Naive thymus-derived CD8-positive, alpha-beta T cell (primary cell): ENCODE results near the gene RDH5. TPM values are rescaled to one million over a fixed set of nuclear protein-coding genes. Genes with fewer than 3 reads are reported as not detected.
A peak's percentile ranks its signal among the peaks of the same experiment; 100 is the strongest.

ENCODE experiments used
- ATAC-seq, 2 donors: fragments of 150-1000 bp; cut with Tn5 transposase in 1 of 2; sonication (Bioruptor Pico), chemical (Tn5 transposase) in 1 of 2; 1 replicate in 1 of 2; 2 replicates in 1 of 2; pipeline ENCODE4 v1.10.0; 2021; ENCODE audit warnings: mild to moderate bottlenecking in 2 of 2, moderate library complexity in 2 of 2
- POLR2A ChIA-PET: fragments of 350-600 bp; sonication (Branson Sonifier 250); formaldehyde crosslinking; loops from one replicate; lab custom pipeline; 2021; ENCODE audit warnings: antibody characterized with exemption; lab: Charles Lee
- DNase-seq, 10 donors: peaks; one replicate each; pipeline versions ENCODE4 v3.0.0 to v3.0.0-alpha.2; 2020 to 2022
- H3K27ac Mint-ChIP-seq, 10 donors: one replicate each; pipeline ENCODE4 v1.8.0; 2020 to 2022; ENCODE audit warnings: mild to moderate bottlenecking in 10 of 10, mixed read lengths in 10 of 10, moderate library complexity in 4 of 10, inconsistent platforms in 1 of 10
- H3K27me3 Mint-ChIP-seq, 5 donors: one replicate each; pipeline ENCODE4 v1.8.0; 2021 to 2022; ENCODE audit warnings: mixed read lengths in 5 of 5
- H3K36me3 Mint-ChIP-seq, 3 donors: one replicate each; pipeline ENCODE4 v1.8.0; 2020 to 2022; ENCODE audit warnings: mixed read lengths in 3 of 3, mild to moderate bottlenecking in 2 of 3, inconsistent platforms in 1 of 3
- H3K4me1 Mint-ChIP-seq, 4 donors: one replicate each; pipeline ENCODE4 v1.8.0; 2021 to 2022; ENCODE audit warnings: mixed read lengths in 4 of 4
- H3K4me3 Mint-ChIP-seq, 10 donors: one replicate each; pipeline ENCODE4 v1.8.0; 2020 to 2022; ENCODE audit warnings: mild to moderate bottlenecking in 10 of 10, mixed read lengths in 10 of 10, moderate library complexity in 6 of 10, inconsistent platforms in 1 of 10
- H3K9me3 Mint-ChIP-seq, 9 donors: one replicate each; pipeline ENCODE4 v1.8.0; 2020 to 2022; ENCODE audit warnings: mixed read lengths in 9 of 9, mild to moderate bottlenecking in 3 of 9, inconsistent platforms in 1 of 9, moderate library complexity in 1 of 9
- polyA plus RNA-seq, 3 donors: library from polyadenylated mRNA; unstranded; fragments of 300-500 nt; fragmentation: Illumina TruSeq; gene quantifications; one replicate each; pipeline ENCODE4 v1.2.3, GENCODE V29; 2021
- total RNA-seq, 8 experiments: library from RNA in 2 of 8; stranded (reverse) in 2 of 8; gene quantifications; one replicate each; pipeline ENCODE4 v1.2.3 and lab custom pipeline; 2021 to 2026

The RDH5 gene
- total and polyA plus RNA-seq, 5 experiments from 2014 or later = 1.0 to 30.4 (median 15.1) TPM; not detected in 1

DNA sequence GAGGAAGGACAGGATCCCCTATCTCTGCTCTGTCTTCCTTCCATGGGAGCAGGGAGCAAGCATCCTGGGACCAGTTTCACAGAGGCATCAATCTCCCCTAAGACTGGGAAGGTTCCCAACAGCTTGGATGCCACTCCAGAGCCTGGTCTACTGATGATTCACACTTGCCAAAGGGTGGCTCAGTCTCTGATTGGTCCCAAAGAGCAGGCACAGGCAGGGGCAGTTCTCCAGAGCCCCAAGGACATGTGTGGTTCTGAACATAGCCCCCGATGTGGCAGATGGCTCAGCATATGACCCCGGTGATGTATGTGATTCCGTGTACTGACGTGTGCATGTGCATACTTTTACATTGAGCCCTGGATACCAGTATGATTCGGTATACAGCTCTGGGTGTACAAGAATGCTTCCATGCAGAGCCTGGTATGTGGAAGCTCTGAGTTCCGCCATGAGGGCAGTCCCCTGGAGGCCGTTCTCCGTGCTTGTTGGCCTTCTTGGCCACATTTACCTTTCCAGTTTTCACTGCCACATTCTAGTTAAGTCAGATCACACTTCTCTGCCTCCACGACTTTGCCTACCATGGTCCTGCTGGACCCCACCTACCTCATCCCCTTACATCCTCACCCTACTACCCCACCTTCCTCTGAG, 33.7 kb upstream of the RDH5 start:
- peaks cover 0 to 10% (median 2%) of the 10 kb centered on the region in 5 donors for H3K27me3 Mint-ChIP-seq
- peak overlapping the region in 3 of 10 donors; percentile 52 to 81 (median 66) for H3K27ac Mint-ChIP-seq
- peak overlapping the region in 1 of 10 donors; percentile 62 for H3K4me3 Mint-ChIP-seq
- DNase-seq = no peak
- ATAC-seq = no peak
- no peaks in the 10 kb centered on the region for H3K9me3 Mint-ChIP-seq
- POLR2A ChIA-PET = no interaction called here
- H3K36me3 Mint-ChIP-seq = no peaks in the 10 kb centered on the region
- peaks cover 15 to 32% (median 21%) of the 10 kb centered on the region in 4 donors for H3K4me1 Mint-ChIP-seq

DNA sequence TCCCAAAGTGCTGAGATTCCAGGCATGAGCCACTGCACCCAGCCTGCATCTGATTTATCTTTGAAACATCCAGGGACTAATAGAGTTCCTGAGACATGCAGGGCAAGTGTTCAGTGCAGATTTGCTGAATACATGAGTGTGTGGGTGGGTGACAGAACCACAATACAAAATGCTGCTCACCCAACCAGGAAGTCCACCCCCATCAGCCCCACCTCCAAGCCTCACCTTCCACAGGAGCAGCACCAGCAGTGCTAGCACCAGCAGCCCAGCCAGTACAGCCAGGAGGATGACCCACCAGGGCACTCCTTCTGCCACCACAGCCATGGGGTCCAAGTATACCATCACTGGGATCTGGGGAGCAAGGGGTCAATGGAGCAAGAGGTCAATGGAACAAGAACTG, 32.4 kb upstream of the RDH5 start:
- Mint-ChIP-seq H3K9me3 (no peaks in the 10 kb centered on the region), H3K4me1 (peaks cover 13 to 21% (median 16%) of the 10 kb centered on the region in 4 donors), H3K27ac (peak overlapping the region in 5 of 10 donors; percentile 19 to 57 (median 45)), H3K27me3 (peaks cover 0 to 6% (median 0%) of the 10 kb centered on the region in 5 donors), H3K4me3 (peak overlapping the region in 3 of 10 donors; percentile 23 to 58 (median 50)), H3K36me3 (no peaks in the 10 kb centered on the region)
- POLR2A ChIA-PET = no interaction called here
- DNase-seq (peak in 1 of 10 donors; percentile 13), ATAC-seq (peak in 1 of 2 donors; percentile 72)

DNA sequence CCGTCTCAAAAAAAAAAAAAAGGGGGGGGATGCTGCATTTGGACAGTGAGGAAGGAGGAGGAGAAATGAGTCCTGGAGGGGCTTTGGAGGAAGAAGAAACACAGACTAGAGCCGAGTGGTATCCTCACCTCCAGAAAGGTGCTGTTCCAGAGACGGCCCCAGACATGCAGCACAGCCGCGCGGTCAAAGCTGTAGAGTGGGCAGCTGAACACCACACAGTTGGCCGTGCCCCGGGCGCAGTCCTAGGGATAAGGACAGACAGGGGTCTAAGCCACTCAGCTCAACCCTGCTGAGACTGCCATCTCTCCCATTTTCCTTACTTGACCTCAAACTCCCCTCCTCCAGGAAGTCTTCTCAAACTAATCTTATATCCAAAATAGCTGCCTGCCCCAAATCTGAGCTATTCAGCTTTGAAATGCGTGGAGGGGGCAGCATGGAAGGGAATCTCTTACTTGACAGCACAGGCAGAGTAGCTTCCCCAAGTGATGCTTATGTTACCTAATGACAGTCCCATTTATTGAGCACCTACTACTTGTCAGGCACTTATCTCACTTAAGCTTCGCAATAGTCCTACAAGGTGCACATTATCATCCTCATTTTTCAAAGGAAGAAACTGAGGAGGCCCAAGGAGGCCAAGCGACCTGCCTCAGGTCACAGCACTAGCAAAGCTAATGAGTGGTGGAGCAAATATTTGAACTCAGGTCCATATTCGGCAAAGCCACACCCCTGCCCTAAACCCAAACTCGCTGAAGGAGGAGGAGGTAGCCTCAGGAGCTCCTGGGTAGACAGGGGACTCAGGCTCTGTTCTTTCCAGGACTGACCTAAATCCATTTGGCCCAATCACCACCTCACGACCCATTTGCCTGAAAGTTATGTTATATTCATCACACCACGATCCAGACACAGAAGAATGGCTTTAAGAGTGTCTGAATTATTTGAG, 31.2 kb upstream of the RDH5 start:
- Mint-ChIP-seq H3K27ac (peak overlapping the region in 1 of 10 donors; percentile 57), H3K36me3 (no peaks in the 10 kb centered on the region), H3K9me3 (no peaks in the 10 kb centered on the region), H3K27me3 (peaks cover 0 to 4% (median 0%) of the 10 kb centered on the region in 5 donors), H3K4me3 (no peak overlapping the region), H3K4me1 (peaks cover 10 to 17% (median 15%) of the 10 kb centered on the region in 4 donors)
- POLR2A ChIA-PET = interaction anchor here (0.7 kb wide), 1 partner anchor 26 kb away, joined by 3 read pairs; no protein-coding TSS in a partner anchor
- no peak for ATAC-seq
- DNase-seq = no peak

DNA sequence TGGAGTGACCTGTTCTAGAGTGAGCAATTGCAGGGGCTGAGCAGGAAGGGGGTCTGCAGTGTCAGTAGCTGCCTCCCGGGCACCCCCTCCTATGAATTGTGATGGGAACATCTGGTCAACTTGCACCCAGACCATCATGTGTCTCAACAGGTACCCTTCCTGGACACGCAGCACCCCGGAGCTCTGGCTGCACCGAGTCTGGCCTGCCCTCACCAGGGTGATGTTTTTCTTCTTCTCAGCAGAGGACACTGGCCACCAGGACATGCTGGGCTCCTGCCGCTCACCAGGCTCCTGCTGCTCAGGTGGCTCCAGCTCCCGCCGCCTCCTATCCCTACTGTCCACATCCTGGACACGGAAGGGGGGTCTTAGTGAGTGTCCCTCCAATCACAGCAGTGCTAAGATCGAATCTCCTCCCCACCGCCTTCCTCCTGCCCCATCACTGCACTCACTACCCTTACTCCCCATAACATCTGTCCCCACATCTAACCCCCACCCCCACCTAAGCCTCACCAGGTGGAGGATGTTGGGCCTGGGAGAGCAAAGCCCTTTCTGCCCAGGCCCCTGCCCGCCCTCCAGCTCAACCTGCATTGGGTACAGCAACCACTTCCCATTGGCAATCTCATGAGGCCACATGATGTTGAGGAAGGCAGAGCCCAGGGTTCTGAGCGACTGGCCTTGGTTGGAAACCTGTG, 27.4 kb upstream of the RDH5 start:
- no peaks in the 10 kb centered on the region for H3K27me3 Mint-ChIP-seq
- peaks cover 3 to 6% (median 5%) of the 10 kb centered on the region in 4 donors for H3K4me1 Mint-ChIP-seq
- no peak overlapping the region for H3K4me3 Mint-ChIP-seq
- ATAC-seq = no peak
- no peak overlapping the region for H3K27ac Mint-ChIP-seq
- no peaks in the 10 kb centered on the region for H3K36me3 Mint-ChIP-seq
- H3K9me3 Mint-ChIP-seq = no peaks in the 10 kb centered on the region
- POLR2A ChIA-PET = no interaction called here
- DNase-seq = no peak

DNA sequence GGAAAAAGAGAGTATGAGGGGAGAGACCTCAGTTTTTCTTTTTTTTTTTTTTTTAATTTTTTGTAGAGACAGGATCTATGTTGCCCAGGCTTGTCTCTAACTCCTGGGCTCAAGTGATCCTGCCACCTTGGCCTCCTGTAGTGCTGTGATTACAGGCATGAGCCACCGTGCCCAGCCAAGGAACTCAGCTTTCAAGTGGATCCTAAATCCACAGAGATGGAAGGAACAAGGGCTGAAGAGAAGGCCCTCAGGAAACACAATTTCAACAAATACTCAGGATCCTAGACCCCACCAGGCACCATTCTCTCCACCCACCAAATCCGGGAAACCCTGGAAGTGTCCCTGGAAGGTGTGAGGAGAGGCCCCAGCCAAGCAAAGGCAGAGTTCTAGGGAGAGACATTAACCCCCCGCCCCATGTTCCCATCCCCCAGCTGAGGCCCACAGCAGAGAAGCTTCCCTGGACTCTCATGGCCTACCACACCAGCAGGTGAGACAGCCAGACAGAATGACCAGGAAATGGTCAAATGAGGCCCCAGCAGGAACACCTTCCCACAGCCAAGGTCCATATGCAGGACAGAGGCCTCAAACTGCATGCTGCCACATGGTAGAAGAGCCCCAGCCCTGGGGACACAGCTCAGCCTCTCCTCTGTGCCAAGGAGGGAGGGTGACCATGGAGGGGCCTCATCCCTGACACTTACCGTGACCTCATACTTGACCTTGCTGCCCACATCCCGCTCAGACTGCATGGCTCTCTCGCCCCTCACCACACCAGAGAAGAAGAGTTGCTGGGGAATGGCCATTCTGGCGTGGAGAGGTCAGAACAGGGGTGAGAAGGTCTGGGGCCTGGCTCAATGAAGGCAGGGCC, 26.6 kb upstream of the RDH5 start:
- no peaks in the 10 kb centered on the region for H3K27me3 Mint-ChIP-seq
- H3K4me1 Mint-ChIP-seq = peaks cover 0 to 3% (median 2%) of the 10 kb centered on the region in 4 donors
- no peak overlapping the region for H3K4me3 Mint-ChIP-seq
- DNase-seq = no peak
- no peaks in the 10 kb centered on the region for H3K36me3 Mint-ChIP-seq
- H3K27ac Mint-ChIP-seq = no peak overlapping the region
- H3K9me3 Mint-ChIP-seq = no peaks in the 10 kb centered on the region
- POLR2A ChIA-PET = interaction anchor here (0.6 kb wide), 1 partner anchor 59 kb away, joined by 7 read pairs; no protein-coding TSS in a partner anchor
- no peak for ATAC-seq

DNA sequence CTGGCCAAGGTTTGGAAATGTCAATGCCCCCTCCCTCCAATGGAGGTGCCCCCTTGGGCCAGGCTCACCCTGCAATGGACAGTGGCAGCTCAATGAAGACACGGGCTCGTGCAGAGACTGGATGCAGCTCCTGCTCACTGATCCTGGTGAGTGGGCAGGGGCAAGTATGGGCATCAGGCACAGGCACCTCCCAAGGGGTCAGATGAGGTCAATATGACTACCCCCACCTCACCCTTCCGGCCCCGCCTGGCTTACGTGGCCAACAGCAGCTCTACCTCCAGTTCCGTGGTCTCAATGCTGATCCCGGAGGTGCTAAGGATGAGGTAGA, 26.0 kb upstream of the RDH5 start:
- peaks cover 0 to 3% (median 1%) of the 10 kb centered on the region in 4 donors for H3K4me1 Mint-ChIP-seq
- no peaks in the 10 kb centered on the region for H3K27me3 Mint-ChIP-seq
- H3K4me3 Mint-ChIP-seq = no peak overlapping the region
- ATAC-seq = no peak
- H3K9me3 Mint-ChIP-seq = no peaks in the 10 kb centered on the region
- no peak for DNase-seq
- H3K36me3 Mint-ChIP-seq = no peaks in the 10 kb centered on the region
- no peak overlapping the region for H3K27ac Mint-ChIP-seq
- POLR2A ChIA-PET = no interaction called here

DNA sequence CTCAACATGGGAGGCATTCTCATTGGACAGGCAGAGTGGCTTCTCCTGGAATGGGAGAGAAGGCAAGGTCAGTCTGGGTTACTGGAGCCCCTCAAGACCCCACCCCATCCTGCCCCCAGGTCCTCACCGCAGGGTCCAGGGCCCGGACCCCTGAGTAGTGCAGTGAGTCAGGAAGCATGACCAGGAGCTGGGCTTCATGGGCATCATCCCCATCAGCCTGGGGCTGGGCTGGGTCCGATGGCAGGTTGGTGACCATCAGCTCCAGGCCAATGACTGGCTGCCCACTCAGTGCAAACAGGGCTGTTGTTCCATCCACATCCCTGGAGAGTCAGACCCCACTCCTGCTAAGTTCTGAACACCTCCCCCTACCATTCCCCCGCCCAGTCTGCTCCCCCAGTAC, 25.5 kb upstream of the RDH5 start:
- POLR2A ChIA-PET = no interaction called here
- Mint-ChIP-seq H3K27me3 (no peaks in the 10 kb centered on the region), H3K4me1 (peaks cover 0 to 2% (median under 1%) of the 10 kb centered on the region in 4 donors), H3K36me3 (no peaks in the 10 kb centered on the region), H3K9me3 (no peaks in the 10 kb centered on the region), H3K4me3 (no peak overlapping the region), H3K27ac (no peak overlapping the region)
- no peak for DNase-seq
- ATAC-seq = no peak

DNA sequence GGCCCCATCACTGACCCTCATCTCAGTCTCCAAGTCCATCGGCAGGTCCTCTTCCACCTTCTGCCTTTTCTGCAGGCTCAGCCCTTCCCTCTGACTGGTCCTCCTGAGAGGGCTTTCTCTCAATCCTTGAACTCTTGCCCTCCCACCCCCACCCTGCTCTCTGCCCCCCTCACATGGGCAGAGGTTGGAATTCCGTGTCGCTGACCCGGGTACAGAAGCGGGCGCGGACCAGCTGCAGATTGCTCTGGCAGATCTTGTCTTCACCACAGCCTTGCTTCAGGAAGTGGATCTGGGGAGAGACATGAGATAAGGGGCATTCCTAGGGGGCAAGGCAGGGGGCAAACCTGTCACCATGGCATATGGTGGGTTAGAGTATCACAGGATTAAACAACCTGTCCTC, 24.8 kb upstream of the RDH5 start:
- H3K4me3 Mint-ChIP-seq = no peak overlapping the region
- H3K36me3 Mint-ChIP-seq = no peaks in the 10 kb centered on the region
- H3K27ac Mint-ChIP-seq = no peak overlapping the region
- no peaks in the 10 kb centered on the region for H3K27me3 Mint-ChIP-seq
- ATAC-seq (no peak), DNase-seq (peak in 1 of 10 donors; percentile 41)
- POLR2A ChIA-PET = no interaction called here
- H3K9me3 Mint-ChIP-seq = no peaks in the 10 kb centered on the region
- H3K4me1 Mint-ChIP-seq = peaks cover 0 to 2% (median under 1%) of the 10 kb centered on the region in 4 donors

DNA sequence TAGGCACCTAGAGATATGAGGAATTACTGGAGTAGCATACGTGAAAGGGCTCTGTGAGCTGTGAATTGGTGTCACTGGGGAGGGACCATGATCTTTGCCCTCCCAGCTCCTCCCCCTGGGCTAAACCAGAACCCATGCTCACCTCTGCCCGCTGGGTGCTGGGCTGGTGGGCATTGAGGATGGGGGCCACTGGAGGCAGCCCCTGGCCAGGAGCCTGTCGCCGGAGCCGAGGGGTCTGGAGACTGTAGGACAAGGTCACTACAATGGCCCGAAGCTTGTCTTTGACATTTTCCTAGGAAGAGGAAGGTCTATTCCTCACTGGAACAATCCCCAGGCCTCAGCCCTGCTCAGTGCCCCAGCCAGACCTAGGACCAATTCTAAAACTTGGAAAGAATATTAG, 24.1 kb upstream of the RDH5 start:
- no peaks in the 10 kb centered on the region for H3K9me3 Mint-ChIP-seq
- ATAC-seq (no peak), DNase-seq (peak in 1 of 10 donors; percentile 32)
- POLR2A ChIA-PET = no interaction called here
- H3K4me3 Mint-ChIP-seq = no peak overlapping the region
- H3K36me3 Mint-ChIP-seq = no peaks in the 10 kb centered on the region
- peak overlapping the region in 1 of 10 donors; percentile 21 for H3K27ac Mint-ChIP-seq
- H3K4me1 Mint-ChIP-seq = peaks cover 0 to 2% (median under 1%) of the 10 kb centered on the region in 4 donors
- no peaks in the 10 kb centered on the region for H3K27me3 Mint-ChIP-seq

DNA sequence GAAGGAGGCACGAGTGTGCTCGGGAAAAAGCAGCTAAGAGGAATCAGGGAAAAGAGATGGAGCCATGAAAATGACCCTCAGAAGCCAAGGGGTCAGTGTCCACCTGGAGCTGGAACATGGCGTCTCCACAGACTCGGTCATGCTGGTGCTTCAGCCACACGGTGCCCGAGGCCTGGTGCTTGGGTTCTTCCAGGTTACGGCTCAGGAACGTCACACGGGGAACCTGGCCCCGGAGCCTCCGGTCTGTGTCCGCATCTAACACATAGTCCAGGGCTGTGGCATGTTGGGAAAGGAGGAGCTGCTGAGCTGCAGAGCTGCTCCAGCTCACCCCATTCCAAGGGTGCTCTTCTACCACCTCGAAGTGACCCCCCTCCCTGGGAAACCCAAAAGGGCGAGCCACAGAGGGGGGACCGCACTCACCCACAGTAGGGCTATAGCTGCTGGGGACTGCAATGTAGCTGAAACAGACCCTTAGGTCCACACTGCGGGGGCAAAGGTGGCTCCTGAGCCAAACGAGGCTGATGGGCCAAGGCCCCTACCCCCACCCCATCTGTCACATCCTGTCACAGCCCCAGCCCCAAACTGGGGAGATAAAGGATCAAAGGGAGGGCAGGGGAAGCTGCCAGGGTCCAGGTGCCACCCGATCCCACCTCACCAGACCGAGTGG, 23.3 kb upstream of the RDH5 start:
- Mint-ChIP-seq H3K27me3 (no peaks in the 10 kb centered on the region), H3K9me3 (no peaks in the 10 kb centered on the region), H3K4me3 (no peak overlapping the region), H3K36me3 (no peaks in the 10 kb centered on the region), H3K4me1 (peaks cover 0 to 2% (median under 1%) of the 10 kb centered on the region in 4 donors), H3K27ac (peak overlapping the region in 2 of 10 donors; percentile 21 to 51)
- POLR2A ChIA-PET = no interaction called here
- ATAC-seq = no peak
- DNase-seq = peak in 1 of 10 donors; percentile 31

DNA sequence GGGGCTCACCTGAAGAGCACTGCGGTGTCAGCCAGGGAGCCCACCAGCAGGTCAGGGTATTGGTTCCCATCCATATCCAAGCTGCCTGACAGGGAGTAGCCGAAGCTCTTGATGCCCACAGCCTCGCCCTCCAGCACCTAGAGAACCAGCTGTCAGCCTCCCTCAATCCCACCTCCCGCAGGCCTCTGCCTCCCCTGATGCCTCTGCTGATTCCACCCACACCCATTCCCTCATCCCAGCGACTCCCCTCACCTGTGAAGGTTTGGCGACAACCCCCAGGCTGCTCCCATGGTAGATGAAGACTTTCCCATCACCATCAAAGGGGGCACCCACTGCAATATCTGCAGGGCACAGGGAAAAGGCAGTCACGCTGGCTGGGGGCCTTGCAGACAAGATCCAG, 22.5 kb upstream of the RDH5 start:
- no peak for ATAC-seq

More for the DNA sequence above, 22.5 kb upstream of the RDH5 start:
- Mint-ChIP-seq H3K36me3 (no peaks in the 10 kb centered on the region), H3K4me1 (peaks cover 0 to 2% (median under 1%) of the 10 kb centered on the region in 4 donors), H3K27ac (peak overlapping the region in 1 of 10 donors; percentile 51), H3K9me3 (no peaks in the 10 kb centered on the region), H3K4me3 (no peak overlapping the region), H3K27me3 (no peaks in the 10 kb centered on the region)
- DNase-seq = peak in 1 of 10 donors; percentile 41
- POLR2A ChIA-PET = no interaction called here
